Loucy (cell line): ENCODE results near the gene DSE.

Experiments
- CTCF ChIP-seq: fragments of 200-600 bp; sonication (generic); conservative IDR thresholded peaks from 2 replicates; pipeline ENCODE4 v1.5.1; 2014; ENCODE audit warnings: mild to moderate bottlenecking, antibody characterized with exemption, low read length
- EZH2phosphoT487 ChIP-seq: fragments of 200-600 bp; IDR thresholded peaks from 2 replicates; pipeline ENCODE4 v1.6.1; 2018; ENCODE audit warnings: antibody characterized with exemption, mild to moderate bottlenecking, moderate library complexity, borderline replicate concordance

GRCh38 chr6:116426551-116426950 lies 55.8 kb downstream of the DSE start:
- no peak for TF ChIP-seq CTCF
- TF ChIP-seq EZH2phosphoT487: no peak
